ENCODE results near the gene BANP.
"Not testable (repeated sequence)": the region's sequence is repeated elsewhere in the genome, so short reads cannot be mapped to it uniquely, and the experiment has no call there.

BANP gene

DNA sequence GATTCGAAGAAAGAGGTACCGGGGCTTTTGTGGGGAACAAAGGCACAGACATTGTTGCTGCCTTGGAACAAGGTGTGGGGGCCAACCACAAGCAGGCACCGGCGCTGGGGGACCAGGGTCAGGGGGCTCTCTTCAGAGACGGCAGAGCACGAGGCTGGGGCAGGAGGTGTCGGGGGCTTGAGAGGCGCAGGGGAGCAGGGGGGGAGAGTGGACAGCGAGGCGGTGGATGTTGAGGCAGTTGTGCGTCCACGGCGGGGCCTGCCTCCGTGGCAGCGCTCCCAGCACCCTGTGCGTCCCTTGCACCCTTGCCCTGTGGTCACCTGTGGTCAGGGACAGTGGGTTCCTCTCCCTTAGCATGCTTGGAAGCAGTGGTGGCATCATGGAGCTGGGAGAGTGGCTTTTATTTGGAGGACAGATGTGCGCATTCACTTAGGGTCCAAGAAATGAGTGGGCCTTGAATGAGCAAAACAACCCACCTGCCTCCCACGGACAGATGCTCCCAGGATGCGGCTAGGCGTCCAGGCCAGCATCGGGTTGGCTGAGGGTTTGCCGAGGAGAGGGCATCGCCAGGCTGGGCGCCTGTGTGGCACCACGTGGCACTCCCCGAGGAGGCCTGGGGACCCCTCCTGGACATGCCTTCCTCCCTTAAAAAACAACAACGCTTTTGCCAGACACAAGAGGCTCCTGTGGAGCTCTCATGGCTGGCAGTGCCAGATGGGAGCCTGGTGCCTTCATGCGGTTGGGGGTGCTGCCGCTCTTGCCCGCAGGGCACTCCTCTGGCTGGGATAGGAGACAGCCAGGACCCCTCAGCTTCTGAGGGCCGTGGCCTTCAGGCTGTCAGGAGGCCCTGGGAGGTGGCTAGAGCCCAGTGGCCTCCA lies 113.0 kb downstream of the BANP start:
- peak in 2 of 58 donors; percentile 25 to 28 for DNase-seq

DNA sequence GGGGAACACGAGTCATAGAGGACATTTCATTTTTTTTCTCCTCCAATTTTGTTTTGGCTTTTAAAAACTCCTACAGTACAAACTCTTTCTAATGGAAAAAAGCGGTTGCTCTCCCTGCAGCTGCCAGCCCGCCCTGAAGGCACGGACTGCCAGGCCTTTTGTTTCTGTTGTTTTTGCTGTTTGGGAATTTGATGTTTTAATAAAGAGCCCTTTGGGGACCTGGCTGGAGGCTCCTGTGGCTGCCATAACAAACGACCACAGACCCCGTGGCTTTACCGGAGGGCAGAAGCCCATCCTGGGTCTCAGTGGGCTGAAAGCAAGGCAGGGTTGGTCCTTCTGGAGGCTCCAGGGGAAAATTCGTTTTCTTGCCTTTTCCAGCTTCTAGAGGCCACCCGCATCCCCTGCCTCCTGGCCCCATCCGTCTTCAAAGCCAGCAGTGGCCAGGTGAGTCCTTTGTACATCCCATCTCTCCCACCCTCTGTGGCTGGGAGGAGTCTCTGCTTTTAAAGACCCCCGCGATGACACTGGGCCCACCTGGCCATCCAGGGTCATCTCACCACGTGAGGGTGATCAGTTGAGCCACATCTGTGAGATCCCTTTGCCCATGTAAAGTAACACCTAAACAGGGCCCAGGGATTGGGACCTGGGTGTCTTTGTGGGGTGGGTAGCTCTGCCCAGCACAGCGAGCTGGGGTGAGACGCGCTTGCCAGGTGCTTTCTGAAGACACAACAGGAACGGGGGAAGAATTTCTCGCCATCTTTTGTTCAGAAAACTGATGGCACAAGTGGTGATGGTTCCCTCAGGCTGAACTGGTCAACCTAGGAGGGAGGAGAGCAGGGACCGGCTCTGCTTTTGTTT lies 113.9 kb downstream of the BANP start:
- DNase-seq: no peak

DNA sequence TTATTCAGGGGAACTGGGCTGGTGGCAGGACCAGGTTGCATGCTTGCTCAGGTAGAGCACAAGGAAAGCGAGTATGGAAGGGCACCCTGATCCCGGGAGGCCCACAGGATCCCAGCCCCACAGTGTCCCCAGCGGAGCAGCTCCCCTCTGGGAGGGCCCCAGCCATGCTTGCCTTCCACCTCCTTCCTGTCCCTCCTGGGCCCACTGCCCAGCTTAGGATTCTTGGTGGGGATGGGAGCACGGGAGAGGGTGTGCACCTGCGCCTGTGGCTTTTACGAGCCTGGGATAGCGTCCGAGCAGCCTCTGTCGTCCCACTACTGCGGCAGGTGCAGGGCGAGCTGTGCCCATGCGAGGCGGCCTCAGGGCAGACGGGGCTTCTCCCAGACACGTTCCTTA lies 114.5 kb downstream of the BANP start:
- DNase-seq: no peak

DNA sequence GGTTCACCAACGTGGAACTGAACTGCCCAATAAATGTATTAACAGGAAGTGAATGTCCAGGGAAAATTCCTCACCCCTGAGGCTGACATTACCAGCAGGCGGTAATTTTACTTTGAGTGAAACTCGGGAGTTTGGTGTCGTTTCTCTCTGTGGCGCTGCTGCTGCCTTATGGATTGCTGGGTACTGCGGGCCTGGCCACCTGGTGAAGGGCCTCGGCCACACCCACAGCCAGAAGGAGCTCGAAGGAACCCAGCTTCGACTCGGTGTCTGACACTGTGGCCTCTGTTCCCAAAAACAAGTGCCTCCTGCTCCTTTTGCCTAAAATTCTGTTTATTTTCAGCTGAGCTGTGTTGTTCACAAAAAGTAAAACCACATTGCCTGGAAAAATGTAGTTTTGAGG lies 115.0 kb downstream of the BANP start:
- DNase-seq: no peak

DNA sequence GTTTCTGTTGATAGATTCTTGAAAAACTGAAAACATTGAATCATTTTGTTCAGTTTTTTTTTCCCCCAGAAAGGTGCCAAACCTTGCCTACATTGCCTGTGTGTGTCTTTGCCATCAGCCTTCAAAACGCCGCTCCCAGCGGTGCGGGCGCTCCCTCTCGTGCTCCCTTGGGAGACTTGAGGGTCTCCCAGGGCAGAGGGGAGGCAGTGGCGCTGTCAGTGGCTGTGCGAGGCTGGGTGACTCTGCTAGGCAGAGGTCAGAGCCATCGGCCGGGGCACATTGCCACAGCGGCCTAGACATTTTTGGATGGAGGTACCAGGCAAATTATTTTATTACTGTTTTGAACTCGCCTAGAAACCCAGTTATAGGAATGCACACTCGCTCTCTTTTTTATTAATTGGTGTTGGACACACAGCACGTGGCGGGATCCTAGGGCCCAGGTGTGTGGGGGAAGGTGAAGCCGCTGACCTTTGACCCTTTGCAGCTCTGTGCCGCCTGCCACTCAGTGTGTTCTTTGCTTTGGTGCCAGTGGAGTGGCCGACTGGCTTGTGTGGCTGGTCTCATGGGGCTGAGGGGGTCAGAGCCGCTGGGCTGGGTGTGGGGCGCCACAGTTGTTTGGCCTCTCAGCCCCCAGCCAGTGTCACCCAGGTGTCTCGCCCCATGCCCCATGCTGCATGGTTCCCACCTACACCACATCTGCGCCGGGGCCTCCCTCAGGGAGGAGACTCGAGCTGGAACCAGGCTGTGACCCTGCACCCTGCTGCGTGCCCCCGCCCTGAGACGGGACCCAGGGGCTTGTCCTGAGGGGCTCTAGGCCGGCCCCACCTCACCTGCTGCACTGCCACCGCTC lies 115.7 kb downstream of the BANP start:
- DNase-seq: no peak

DNA sequence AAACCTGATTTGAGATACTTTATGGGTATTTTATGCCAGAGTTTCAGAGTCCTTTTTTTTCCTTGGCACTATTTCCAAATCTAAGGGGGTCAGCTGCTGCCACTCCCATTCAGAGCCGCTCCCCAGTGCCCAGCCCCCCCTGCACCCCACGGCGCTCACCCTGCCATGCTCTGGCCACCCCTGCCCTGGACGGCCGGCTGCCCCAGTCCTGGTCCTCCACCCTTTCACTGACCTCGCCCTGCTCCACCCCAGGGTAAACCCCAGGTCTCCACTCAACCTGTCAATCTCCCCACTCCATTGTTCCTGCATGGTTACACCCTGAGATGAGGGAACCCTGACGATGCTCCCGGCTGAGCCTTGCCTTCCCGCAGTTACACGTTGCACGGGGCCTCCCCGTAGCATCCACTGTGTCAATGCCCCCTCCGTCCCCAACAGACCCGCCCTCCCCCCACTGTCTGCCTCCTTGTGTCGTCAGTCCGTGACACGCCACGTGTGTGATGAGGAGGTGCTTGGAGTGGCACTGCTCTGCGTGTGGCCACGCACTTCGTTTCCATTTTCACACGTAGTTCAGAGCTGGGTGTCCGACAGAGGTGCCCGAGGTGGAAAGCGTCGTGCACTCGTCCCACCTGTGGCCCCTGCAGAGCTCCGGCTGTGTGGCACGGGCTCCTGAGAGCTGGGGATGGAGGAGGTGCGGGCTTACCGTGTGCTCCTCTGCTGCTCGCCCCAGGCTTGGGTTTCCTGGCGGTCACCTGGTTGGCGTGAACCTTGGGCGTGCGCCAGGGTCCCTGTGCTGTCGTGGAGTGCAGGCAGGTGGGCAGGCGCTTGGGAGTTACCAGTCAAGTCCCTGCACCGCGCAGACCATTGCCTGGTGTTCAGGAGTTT lies 116.5 kb downstream of the BANP start:
- no peak for DNase-seq

DNA sequence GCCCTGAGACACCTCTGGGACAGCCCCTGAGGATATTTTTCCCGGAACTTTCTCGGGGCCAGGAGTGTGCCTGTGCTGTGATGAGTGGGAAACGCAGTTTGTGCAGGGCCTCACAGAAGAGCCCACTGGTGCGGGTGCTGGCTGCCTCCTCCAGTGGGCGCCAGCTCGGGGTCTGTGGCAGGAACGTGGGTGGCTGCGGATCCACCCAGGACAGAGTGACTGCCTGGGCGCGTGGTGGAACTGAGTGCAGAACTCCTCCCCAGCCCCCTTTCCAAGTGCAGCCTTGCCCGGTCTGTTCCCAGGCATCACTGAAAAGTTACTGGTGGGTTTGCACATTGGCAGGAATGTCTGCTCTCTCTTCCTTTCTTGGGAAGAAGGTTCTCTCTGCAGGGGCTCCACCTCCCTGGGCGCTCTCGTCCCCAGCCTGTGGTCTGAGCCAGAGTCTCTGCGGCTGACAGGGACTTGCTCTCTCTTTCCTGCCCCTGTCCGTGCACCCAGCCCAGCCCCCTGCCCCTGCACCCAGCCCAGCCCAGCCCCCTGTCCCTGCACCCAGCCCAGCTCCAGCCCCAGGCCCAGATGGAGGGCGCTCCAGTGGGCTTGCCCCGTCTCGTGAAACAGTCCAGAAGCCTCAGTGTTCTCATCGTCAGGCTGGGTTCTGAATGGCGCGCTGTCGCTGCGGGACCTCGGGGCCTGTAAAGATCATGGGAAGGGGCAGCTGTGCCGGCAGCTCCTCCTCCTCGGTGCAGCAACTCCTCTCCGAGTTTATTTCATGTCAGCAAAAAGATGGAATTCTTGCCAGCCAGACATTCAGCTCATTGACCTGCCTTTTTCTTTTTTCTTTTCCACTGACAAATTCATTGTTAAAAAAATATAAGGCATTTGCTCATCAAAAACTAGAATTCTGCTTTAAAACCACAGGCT lies 117.5 kb downstream of the BANP start:
- DNase-seq: no peak

DNA sequence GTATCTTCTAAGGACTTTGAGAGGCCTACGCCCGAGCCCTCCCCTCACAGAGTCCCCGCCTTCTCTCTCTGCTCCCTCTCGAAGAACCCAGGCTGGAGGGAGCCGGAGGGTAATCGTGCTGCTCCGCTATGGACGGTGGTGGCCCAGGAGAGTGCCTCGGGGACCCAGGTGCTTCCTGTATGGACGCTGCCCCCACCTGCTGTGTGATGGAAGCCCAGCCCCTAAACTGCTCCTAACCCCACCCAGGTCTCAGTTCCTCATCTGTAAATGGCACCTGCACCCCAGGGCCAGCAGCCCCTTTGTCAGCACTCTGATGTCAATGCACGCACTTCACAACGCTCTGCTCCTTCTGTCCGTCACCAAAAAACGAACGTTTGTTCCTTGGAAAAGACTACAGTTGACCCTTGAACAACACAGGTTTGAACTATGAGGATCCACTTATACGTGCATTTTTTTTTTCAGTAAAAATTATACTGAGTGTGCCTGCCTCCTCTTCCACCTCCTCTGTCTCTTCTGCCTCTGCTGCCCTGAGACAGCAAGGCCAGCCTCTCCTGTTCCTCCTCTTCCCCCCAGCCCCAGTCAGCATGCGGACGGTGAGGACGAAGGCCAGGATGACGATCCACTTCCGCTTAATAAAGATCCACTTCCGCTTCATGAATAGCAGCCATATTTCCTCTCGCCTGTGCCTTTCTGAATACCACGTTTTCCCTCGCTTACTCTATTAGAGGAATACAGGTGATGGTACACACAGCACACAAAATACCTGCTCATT lies 118.3 kb downstream of the BANP start:
- no peak for DNase-seq

DNA sequence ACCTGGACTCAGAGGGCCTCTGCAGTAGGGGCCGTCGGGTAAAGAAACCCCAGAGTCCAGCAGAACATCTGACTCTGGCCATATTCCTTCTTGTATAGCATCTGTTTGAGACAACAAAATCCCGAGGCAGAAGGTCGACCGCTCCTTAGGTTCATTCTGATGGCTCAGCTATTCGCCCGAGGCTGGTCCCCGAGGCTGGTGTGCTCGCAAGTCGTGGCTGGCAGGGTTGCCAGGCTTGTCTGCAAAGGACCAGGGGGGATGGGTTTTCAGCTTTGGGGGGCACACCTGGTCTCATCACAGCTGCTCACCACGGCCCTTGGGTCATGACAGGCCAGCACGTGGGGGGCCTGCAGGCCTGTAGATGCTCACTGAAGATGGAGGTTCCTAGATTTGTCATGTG lies 119.1 kb downstream of the BANP start:
- DNase-seq: no peak

DNA sequence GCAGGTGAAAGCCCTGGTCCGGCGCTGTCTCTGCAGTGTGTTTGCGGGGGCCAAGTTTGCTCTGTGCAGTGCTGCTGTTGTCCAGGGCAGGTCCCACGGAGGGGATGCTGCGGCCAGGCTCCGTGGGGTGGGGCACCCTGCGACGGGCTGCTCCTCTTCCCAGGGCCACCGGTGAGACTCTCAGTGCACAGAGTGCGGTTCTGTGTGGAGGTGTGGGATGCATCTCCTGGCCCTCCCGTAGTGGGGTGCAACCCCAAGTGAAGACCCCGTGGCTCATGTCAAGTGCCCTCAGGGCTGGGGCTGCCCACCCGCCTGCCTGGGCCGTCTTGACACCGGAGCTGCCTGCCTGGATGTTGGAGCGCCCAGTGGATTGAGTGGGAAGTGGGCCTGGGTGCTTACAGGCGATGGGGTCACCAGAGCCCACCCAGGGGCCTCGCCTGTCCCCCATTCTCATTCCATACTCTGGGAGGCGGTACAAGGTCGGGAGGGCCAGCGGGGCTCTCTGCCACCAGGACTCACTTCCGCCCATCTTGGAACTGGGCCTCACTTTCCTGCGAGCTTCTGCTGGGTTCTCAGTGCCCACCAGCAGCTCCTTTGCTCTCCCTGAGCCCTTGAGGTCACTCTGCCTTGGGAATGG lies 119.9 kb downstream of the BANP start:
- DNase-seq: no peak

DNA sequence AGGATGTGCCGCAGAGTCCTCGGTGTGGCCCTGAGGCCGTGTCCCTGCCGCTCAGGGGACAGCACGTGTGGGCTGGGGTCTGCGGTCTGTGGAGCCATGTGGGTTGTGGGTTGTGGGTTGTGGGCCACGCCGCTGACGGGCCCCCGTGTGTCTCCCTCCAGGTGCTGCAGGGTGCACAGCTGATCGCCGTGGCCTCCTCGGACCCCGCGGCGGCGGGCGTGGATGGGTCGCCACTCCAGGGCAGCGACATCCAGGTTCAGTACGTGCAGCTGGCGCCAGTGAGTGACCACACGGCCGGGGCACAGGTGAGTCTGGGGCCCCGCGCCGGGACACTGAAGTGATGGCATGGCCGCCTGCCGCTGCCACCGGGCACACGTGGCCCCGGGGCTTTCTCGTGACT lies 120.7 kb downstream of the BANP start:
- DNase-seq: no peak

DNA sequence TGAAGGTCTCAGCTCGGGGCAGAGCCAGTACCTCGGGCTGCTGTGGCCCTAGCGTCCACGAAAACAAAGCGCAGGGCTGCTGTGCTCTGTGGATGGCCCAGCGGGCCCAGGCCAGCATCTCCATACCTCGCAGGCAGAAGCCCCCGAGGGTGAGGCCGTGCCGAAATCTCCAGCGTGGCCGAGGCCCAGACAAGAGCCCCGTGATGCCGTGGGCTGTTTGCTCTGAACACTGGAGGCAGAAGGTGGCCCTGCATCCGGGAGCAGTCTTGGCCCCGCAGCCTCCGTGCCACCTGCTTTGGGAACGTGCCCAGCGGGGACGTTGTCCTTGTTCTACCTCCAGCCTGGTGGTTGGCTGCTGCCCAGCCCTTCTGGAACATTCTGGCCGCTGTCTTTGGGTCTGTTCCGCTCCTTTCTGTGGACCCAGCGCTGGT lies 121.4 kb downstream of the BANP start:
- DNase-seq: peak in 4 of 58 donors; percentile 28 to 37 (median 32)

DNA sequence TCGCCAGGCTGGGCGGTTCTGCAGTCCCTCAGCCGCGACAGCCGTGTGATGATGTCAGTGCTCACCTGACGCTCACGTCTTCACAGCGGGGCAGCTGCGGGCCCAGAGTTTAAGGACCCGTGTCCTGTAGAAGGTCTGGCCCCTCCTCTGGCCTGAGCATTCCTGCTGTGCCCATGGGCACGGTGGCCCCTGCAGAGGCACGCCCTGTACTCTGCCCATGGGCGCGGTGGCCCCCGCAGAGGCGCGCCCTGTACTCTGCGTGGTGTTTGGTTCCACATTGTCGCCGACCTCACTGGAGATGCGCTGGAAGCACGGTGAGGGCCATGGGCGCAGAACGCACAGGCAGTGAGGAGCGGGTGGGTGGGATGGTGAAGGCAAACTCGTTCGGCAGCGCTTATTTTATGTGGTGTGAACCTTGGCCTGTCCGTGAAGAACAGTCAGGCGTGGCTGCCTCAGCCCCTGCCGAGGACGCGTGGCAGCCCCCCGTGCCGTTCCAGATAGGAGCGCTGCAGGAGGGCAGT lies 122.0 kb downstream of the BANP start:
- DNase-seq: no peak

DNA sequence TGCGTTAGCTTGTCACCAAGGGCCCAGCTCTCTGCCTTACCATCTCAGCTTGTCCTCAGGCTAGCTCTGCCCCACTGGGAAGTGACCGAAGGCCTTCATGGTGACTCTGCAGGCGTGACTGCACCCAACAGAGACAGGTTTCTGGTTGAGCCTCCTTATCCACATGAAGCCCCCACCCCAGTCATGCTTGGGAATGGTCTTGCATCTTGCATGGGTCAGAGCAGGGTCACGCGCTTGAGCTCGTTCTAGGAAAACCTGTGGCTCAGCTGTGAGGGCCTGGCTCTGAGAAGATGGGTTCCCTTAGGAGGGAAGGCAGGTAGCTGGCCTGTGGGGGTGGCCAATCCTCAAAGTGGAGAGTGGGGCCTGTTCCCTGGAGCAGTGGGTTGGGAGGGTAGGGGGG lies 122.8 kb downstream of the BANP start:
- no peak for DNase-seq

DNA sequence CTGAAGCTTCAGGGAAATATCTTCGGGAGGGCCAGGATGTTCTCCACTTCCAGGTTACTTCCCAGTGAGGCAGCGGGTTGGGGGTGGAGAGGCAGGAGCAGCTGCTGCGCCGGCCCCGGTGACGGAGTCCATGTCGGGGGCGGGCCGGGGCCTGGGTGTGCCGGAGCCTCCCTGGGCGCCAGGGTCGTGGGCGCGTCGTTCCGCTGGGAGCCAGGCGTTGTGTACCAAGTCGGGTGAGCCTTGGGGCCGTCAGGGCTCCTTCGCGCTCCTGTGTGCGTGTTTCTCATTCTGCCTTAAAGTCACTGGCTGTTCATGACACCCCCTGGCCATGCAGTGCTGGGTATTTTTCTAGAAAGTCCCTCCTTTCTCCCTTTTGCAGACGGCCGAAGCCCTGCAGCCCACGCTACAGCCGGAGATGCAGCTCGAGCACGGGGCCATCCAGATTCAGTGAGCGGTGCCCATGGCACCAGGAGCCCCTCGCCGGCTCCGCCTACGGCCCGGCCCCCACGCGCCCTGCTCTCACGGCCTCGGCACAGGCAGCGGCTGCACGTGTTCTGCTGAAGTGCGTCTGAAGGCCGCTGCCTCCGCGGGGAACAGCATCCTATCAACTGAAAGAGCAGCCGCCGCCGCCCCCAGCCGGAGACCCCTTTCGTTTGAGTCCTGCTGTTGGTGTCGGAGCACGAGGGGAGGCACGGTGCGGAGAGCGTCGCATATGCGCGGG lies 125.1 kb downstream of the BANP start:
- no peak for DNase-seq

DNA sequence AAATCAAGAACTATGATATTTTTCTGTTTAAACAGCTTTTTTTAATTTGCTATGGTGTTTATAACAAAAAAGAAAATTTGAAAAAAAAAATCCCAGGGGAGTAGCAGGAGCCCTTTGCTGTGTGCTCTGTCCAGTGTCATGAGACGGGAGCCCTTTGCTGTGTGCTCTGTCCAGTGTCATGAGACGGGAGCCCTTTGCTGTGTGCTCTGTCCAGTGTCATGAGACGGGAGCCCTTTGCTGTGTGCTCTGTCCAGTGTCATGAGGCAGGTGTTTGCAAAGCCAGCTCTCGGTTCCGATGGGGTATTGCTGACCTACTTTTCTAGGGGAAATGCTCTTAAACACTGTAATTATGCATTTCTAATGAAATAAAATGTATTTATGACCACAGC lies 125.7 kb downstream of the BANP start:
- DNase-seq: not testable (repeated sequence)
